OCI-LY1 (cell line): Measurements from ENCODE around the gene MAP2.

ENCODE experiments used
- EZH2 ChIP-seq: fragments of 200-600 bp; sonication (generic), shearing (Covaris generic); IDR thresholded peaks from 2 replicates; pipeline ENCODE4 v1.8.0; 2017; ENCODE audit warnings: borderline replicate concordance, mixed run types, mild to moderate bottlenecking, antibody characterized with exemption, low read length, moderate library complexity, mixed read lengths
- TF ChIP-seq, protein P1 (sequence below): fragments of 200-600 bp; sonication (generic), shearing (Covaris generic); IDR thresholded peaks from 2 replicates; pipeline ENCODE4 v1.5.1; 2017; ENCODE audit warnings: mild to moderate bottlenecking, antibody characterized with exemption, low read length, moderate library complexity, mixed read lengths

DNA sequence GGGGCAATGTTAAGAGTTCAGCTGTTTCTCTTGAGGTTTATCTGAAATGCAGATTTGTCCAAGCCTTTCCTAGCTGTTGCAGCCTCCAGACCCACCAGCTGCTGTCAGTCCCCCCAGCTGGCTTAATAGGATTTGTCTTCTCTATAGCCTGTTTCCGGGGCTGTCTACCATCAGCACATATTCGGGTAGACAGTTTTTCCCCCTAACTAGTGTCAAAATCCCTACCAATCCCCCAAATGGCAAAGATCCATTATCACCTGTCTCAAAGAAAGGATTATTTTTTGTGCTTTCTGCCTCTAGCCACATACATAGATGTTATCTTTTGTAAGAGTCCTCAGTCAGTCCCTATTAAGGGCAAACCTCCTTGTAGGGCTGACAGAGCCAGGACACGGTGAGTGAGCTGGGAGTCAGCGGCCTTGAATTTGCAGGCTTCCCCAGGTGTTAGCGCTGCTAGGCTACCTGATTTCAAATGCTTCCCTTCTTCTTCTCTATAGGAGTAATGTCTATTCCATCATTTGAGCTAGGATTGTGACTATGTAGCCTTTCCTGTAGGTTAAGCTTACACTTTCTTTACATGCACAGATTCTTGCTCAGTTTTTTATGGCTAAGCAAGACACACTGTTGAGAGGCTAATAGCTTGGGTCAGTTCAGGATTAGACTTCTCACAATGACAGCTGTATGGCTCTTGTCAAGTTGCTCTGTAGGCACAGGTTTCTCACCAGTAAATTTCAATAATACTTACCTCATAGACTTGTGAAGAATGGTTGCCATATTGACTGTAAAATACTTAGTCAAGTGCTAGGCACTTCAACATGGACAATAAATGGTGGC, 176.7 kb downstream of the MAP2 start:
- TF ChIP-seq, protein P1, sequence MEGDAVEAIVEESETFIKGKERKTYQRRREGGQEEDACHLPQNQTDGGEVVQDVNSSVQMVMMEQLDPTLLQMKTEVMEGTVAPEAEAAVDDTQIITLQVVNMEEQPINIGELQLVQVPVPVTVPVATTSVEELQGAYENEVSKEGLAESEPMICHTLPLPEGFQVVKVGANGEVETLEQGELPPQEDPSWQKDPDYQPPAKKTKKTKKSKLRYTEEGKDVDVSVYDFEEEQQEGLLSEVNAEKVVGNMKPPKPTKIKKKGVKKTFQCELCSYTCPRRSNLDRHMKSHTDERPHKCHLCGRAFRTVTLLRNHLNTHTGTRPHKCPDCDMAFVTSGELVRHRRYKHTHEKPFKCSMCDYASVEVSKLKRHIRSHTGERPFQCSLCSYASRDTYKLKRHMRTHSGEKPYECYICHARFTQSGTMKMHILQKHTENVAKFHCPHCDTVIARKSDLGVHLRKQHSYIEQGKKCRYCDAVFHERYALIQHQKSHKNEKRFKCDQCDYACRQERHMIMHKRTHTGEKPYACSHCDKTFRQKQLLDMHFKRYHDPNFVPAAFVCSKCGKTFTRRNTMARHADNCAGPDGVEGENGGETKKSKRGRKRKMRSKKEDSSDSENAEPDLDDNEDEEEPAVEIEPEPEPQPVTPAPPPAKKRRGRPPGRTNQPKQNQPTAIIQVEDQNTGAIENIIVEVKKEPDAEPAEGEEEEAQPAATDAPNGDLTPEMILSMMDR = no peak
- no peak for TF ChIP-seq EZH2
